Ishikawa (cell line): Measurements from ENCODE around the gene KCNA3.

ENCODE experiments used
- CEBPB ChIP-seq: IDR thresholded peaks from 2 replicates; pipeline ENCODE4 v1.6.1; 2012
- CREB1 ChIP-seq: IDR thresholded peaks from 2 replicates; pipeline ENCODE4 v1.6.1; 2012; ENCODE audit warnings: low read depth
- EGR1 ChIP-seq: IDR thresholded peaks from 2 replicates; pipeline ENCODE4 v1.6.1; 2012
- EP300 ChIP-seq: IDR thresholded peaks from 2 replicates; pipeline ENCODE4 v1.6.1; 2012; ENCODE audit warnings: borderline replicate concordance
- FOXM1 ChIP-seq: IDR thresholded peaks from 2 replicates; pipeline ENCODE4 v1.6.1; 2012; ENCODE audit warnings: low read depth, borderline replicate concordance
- NFIC ChIP-seq: IDR thresholded peaks from 2 replicates; pipeline ENCODE4 v1.6.1; 2012
- RAD21 ChIP-seq: IDR thresholded peaks from 2 replicates; pipeline ENCODE4 v1.6.1; 2012; ENCODE audit warnings: low read depth
- REST ChIP-seq: IDR thresholded peaks from 2 replicates; pipeline ENCODE4 v1.6.1; 2012; ENCODE audit warnings: low read depth, mild to moderate bottlenecking
- TAF1 ChIP-seq: IDR thresholded peaks from 2 replicates; pipeline ENCODE4 v1.6.1; 2012; ENCODE audit warnings: low read depth, mild to moderate bottlenecking
- TCF12 ChIP-seq: IDR thresholded peaks from 2 replicates; pipeline ENCODE4 v1.6.1; 2012; ENCODE audit warnings: low read depth
- TEAD4 ChIP-seq: IDR thresholded peaks from 2 replicates; pipeline ENCODE4 v1.6.1; 2012
- YY1 ChIP-seq: IDR thresholded peaks from 2 replicates; pipeline ENCODE4 v1.6.1; 2012; ENCODE audit warnings: low read depth
- ZBTB7A ChIP-seq: IDR thresholded peaks from 2 replicates; pipeline ENCODE4 v1.6.1; 2012; ENCODE audit warnings: low read depth
- TF ChIP-seq, protein P1 (sequence below): IDR thresholded peaks from 2 replicates; pipeline ENCODE4 v1.6.1; 2012
- TF ChIP-seq, protein P2 (sequence below): IDR thresholded peaks from 2 replicates; pipeline ENCODE4 v1.6.1; 2012

The KCNA3 gene

GRCh38 chr1:110707232-110707631 is 32.5 kb upstream of the KCNA3 start:
- TF ChIP-seq FOXM1 (no peak), YY1 (no peak), TEAD4 (no peak), EP300 (no peak), REST (no peak)

- TF ChIP-seq REST, result no peak
- TF ChIP-seq TAF1, result no peak
Measured at GRCh38 chr1:110706621-110707020, 31.9 kb upstream of the KCNA3 start.

DNA sequence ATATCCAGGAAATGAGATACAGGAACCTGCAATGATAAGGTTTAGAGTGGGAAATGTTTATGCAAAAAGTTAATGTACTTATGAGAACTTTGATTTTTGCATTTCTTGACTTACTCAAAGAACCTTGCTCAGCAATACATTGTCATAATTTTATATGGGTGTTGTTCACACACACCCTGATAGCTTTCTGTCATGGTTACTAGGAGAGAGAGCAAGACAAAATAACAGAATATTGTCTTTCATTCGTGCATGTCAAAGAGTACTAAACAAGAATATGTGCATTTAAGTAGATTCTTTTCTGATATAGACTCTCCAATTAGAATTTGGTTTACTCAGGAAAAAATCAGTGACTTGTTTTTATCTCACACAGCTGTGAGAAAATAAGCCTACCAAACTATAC is 27.5 kb upstream of the KCNA3 start:
- no peak for TF ChIP-seq YY1
- TF ChIP-seq CEBPB, result no peak
- TF ChIP-seq, protein P1, sequence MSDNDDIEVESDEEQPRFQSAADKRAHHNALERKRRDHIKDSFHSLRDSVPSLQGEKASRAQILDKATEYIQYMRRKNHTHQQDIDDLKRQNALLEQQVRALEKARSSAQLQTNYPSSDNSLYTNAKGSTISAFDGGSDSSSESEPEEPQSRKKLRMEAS, result no peak
- TF ChIP-seq FOXM1, result no peak
- TF ChIP-seq, protein P2, sequence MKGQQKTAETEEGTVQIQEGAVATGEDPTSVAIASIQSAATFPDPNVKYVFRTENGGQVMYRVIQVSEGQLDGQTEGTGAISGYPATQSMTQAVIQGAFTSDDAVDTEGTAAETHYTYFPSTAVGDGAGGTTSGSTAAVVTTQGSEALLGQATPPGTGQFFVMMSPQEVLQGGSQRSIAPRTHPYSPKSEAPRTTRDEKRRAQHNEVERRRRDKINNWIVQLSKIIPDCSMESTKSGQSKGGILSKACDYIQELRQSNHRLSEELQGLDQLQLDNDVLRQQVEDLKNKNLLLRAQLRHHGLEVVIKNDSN, result no peak
- TF ChIP-seq CREB1, result no peak
- no peak for TF ChIP-seq EGR1
- no peak for TF ChIP-seq TAF1
- no peak for TF ChIP-seq REST
- no peak for TF ChIP-seq TCF12
- no peak for TF ChIP-seq ZBTB7A
- no peak for TF ChIP-seq TEAD4
- no peak for TF ChIP-seq NFIC
- no peak for TF ChIP-seq EP300
- TF ChIP-seq RAD21, result no peak

DNA sequence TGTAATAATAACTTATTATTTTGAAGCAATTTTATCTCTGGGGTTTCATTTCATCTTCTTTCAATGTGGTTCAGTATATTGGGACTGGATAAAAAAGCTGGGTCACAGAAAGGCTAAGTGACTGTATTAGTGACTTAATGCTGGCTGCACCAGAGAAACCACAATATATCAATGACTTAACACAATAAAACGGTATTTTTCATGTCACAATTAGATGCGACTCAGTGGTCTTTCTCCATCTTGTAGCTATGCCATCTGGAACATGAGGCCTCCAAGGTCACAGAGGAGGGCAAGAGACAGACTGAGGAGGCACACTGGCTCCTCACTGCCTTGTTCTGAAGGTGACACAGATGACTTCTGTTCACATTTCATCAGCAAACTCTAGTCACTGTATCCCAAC is 26.0 kb upstream of the KCNA3 start:
- TF ChIP-seq ZBTB7A, result no peak
- TF ChIP-seq EP300, result no peak
- no peak for TF ChIP-seq REST
- TF ChIP-seq TEAD4, result no peak
- no peak for TF ChIP-seq YY1
- TF ChIP-seq CREB1, result no peak
- no peak for TF ChIP-seq NFIC
- TF ChIP-seq CEBPB, result no peak
- TF ChIP-seq, protein P1, result no peak
- no peak for TF ChIP-seq EGR1
- no peak for TF ChIP-seq RAD21
- no peak for TF ChIP-seq TAF1
- TF ChIP-seq TCF12, result no peak
- no peak for TF ChIP-seq FOXM1
